GM23338 (cell line): ENCODE measurements around the gene MYH7. TPM values are rescaled to one million over a fixed set of nuclear protein-coding genes. Genes with fewer than 3 reads are reported as not detected.
A peak's percentile ranks its signal among the peaks of the same experiment; 100 is the strongest.

ENCODE experiments used
- ATAC-seq: fragments of 200-7000 bp; cut with Tn5 transposase; 3 replicates; pipeline ENCODE4 v1.9.1; 2020
- DNase-seq: peaks from one replicate; pipeline ENCODE4 v3.0.0-alpha.2; 2015; ENCODE audit warnings: low spot score
- H2AFZ ChIP-seq: fragments of 200-600 bp; sonication (generic); 2 replicates; pipeline ENCODE4 v1.8.0; 2016; ENCODE audit warnings: antibody characterized with exemption, mild to moderate bottlenecking, moderate library complexity
- H3F3A ChIP-seq: fragments of 200-600 bp; sonication (generic); replicated peaks from 2 replicates; pipeline ENCODE4 v1.8.0; 2017; ENCODE audit warnings: antibody characterized with exemption, mixed run types, low read depth
- H3K27ac ChIP-seq: fragments of 200-600 bp; sonication (generic); 2 replicates; pipeline ENCODE4 v1.6.1; 2016; ENCODE audit warnings: low read depth
- H3K27me3 ChIP-seq: fragments of 200-600 bp; sonication (generic); 2 replicates; pipeline ENCODE4 v1.8.0; 2016; ENCODE audit warnings: mild to moderate bottlenecking, mixed run types, moderate library complexity; ENCODE audit not compliant: insufficient read depth
- H3K36me3 ChIP-seq: fragments of 200-600 bp; sonication (generic); 2 replicates; pipeline ENCODE4 v1.8.0; 2016; ENCODE audit warnings: mild to moderate bottlenecking; ENCODE audit not compliant: insufficient read depth
- H3K4me1 ChIP-seq: fragments of 200-600 bp; sonication (generic); 2 replicates; pipeline ENCODE4 v1.8.0; 2016; ENCODE audit warnings: mild to moderate bottlenecking, moderate library complexity; ENCODE audit not compliant: insufficient read depth
- H3K4me2 ChIP-seq: fragments of 200-600 bp; sonication (generic); 2 replicates; pipeline ENCODE4 v1.7.1; 2017; ENCODE audit warnings: mixed run types
- H3K4me3 ChIP-seq: fragments of 200-600 bp; sonication (generic); 2 replicates; pipeline ENCODE4 v1.6.1; 2016; ENCODE audit warnings: mixed run types
- H3K79me2 ChIP-seq: fragments of 200-600 bp; sonication (generic); replicated peaks from 2 replicates; pipeline ENCODE4 v1.8.0; 2017; ENCODE audit warnings: mild to moderate bottlenecking; ENCODE audit not compliant: insufficient read depth
- H3K9me2 ChIP-seq: fragments of 200-600 bp; sonication (generic); 2 replicates; pipeline ENCODE4 v1.8.0; 2017; ENCODE audit not compliant: insufficient read depth
- H4K20me1 ChIP-seq: fragments of 200-600 bp; sonication (generic); replicated peaks from 2 replicates; pipeline ENCODE4 v1.8.0; 2017; ENCODE audit warnings: mild to moderate bottlenecking; ENCODE audit not compliant: insufficient read depth
- H3K27ac Mint-ChIP-seq: 2 replicates; pipeline ENCODE4 v1.8.0; 2020; ENCODE audit warnings: inconsistent platforms, mild to moderate bottlenecking, moderate library complexity, mixed read lengths
- H3K27me3 Mint-ChIP-seq: 3 replicates; pipeline ENCODE4 v1.8.0; 2022; ENCODE audit warnings: low read depth, mild to moderate bottlenecking, moderate library complexity, mixed read lengths, inconsistent platforms; ENCODE audit not compliant: insufficient read depth, poor library complexity
- H3K36me3 Mint-ChIP-seq: 3 replicates; pipeline ENCODE4 v1.8.0; 2021; ENCODE audit warnings: low read depth, mild to moderate bottlenecking, inconsistent platforms, moderate library complexity, mixed read lengths
- H3K4me1 Mint-ChIP-seq: 3 replicates; pipeline ENCODE4 v1.8.0; 2020; ENCODE audit warnings: mild to moderate bottlenecking, inconsistent platforms, mixed read lengths
- H3K4me3 Mint-ChIP-seq: 3 replicates; pipeline ENCODE4 v1.8.0; 2021; ENCODE audit warnings: moderate library complexity, mild to moderate bottlenecking, inconsistent platforms, mixed read lengths
- H3K9me3 Mint-ChIP-seq: 3 replicates; pipeline ENCODE4 v1.8.0; 2020; ENCODE audit warnings: moderate library complexity, mild to moderate bottlenecking, inconsistent platforms, mixed read lengths
- STAT1 ChIP-seq: IDR thresholded peaks from one replicate; pipeline ENCODE4 v1.6.1; 2016; ENCODE audit warnings: antibody characterized with exemption; ENCODE audit not compliant: unreplicated experiment
- ZNF331 ChIP-seq: fragments of 250-450 bp; sonication (Bioruptor Pico); IDR thresholded peaks from 2 replicates; pipeline ENCODE4 v1.5.0; 2020; ENCODE audit warnings: low read depth, mild to moderate bottlenecking, moderate library complexity
- polyA plus RNA-seq: library from polyadenylated mRNA; unstranded; fragments of >200 nt; fragmentation: Nextera tagmentation; extraction: Ambion mirVana; gene quantifications from 2 replicates; pipeline ENCODE4 v1.2.1, GENCODE V29; 2016
- total RNA-seq: library from RNA; depleted of rRNA; stranded (reverse); fragments of >200 nt; shearing (Covaris generic); gene quantifications from 2 replicates; pipeline ENCODE4 v1.2.3, GENCODE V29; 2014
- TF ChIP-seq, protein P1 (sequence below): fragments of 250-450 bp; sonication (Bioruptor Pico); IDR thresholded peaks from 2 replicates; pipeline ENCODE4 v1.5.0; 2020; ENCODE audit warnings: mild to moderate bottlenecking, moderate library complexity
- TF ChIP-seq, protein P2 (sequence below), 2 experiments: fragments of 200-600 bp in 1 of 2; sonication (generic) in 1 of 2; conservative IDR thresholded peaks; 2 replicates each; pipeline versions ENCODE4 v1.5.1 to v1.6.1; 2016 to 2017; ENCODE audit warnings: antibody characterized with exemption in 2 of 2, low read depth in 2 of 2, mild to moderate bottlenecking in 2 of 2, moderate library complexity in 1 of 2

MYH7 gene
- total and polyA plus RNA-seq, 2 experiments from 2014 or later, result not detected

DNA sequence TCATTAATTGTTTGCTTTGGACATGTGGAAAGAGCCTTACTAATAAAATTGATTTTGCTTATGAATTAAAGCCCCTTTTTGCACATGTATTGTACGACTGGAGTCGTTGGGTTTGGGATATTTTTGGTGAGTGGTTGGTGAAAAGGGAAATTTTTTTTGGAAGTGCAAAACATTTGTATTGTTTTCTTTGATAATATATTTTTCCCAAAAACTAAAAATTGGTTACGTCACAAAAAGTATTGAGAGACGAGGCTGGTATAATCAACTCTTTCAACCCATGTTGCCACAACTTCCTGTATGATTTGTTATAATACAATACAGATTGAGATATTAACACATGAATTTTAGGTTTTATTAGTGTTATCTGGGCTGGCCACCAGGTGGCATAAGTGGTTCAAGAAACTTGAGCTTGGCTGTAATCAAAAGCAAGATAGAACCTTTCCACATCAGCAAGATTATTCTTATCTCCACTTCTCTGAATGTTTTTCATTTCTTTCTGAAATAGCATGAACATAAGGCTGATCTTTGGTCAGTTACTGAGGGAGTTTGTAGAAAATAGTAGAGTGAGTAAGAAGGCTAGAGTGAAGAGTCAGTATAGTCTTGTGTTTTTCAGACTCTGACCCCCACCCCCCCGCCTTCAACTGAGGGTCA lies 42.8 kb upstream of the MYH7 start:
- H3K4me1 Mint-ChIP-seq, result peaks cover 21% of the 10 kb centered on the region
- Histone ChIP-seq H3K9me2 (no peaks in the 10 kb centered on the region), H3K27me3 (no peaks in the 10 kb centered on the region), H3K27ac (no peak overlapping the region), H3K79me2 (no peaks in the 10 kb centered on the region), H3K36me3 (peaks cover 41% of the 10 kb centered on the region), H2AFZ (no peak overlapping the region), H3F3A (peaks cover 42% of the 10 kb centered on the region), H3K4me2 (no peak overlapping the region), H3K4me1 (peaks cover 16% of the 10 kb centered on the region), H4K20me1 (peaks cover 4% of the 10 kb centered on the region; the same call in 1 of the 2 replicates), H3K4me3 (no peak overlapping the region)
- DNase-seq (peak; percentile 78), ATAC-seq (no peak)
- no peak for TF ChIP-seq ZNF331 (CRISPR knock-in tag)
- TF ChIP-seq, protein P1, sequence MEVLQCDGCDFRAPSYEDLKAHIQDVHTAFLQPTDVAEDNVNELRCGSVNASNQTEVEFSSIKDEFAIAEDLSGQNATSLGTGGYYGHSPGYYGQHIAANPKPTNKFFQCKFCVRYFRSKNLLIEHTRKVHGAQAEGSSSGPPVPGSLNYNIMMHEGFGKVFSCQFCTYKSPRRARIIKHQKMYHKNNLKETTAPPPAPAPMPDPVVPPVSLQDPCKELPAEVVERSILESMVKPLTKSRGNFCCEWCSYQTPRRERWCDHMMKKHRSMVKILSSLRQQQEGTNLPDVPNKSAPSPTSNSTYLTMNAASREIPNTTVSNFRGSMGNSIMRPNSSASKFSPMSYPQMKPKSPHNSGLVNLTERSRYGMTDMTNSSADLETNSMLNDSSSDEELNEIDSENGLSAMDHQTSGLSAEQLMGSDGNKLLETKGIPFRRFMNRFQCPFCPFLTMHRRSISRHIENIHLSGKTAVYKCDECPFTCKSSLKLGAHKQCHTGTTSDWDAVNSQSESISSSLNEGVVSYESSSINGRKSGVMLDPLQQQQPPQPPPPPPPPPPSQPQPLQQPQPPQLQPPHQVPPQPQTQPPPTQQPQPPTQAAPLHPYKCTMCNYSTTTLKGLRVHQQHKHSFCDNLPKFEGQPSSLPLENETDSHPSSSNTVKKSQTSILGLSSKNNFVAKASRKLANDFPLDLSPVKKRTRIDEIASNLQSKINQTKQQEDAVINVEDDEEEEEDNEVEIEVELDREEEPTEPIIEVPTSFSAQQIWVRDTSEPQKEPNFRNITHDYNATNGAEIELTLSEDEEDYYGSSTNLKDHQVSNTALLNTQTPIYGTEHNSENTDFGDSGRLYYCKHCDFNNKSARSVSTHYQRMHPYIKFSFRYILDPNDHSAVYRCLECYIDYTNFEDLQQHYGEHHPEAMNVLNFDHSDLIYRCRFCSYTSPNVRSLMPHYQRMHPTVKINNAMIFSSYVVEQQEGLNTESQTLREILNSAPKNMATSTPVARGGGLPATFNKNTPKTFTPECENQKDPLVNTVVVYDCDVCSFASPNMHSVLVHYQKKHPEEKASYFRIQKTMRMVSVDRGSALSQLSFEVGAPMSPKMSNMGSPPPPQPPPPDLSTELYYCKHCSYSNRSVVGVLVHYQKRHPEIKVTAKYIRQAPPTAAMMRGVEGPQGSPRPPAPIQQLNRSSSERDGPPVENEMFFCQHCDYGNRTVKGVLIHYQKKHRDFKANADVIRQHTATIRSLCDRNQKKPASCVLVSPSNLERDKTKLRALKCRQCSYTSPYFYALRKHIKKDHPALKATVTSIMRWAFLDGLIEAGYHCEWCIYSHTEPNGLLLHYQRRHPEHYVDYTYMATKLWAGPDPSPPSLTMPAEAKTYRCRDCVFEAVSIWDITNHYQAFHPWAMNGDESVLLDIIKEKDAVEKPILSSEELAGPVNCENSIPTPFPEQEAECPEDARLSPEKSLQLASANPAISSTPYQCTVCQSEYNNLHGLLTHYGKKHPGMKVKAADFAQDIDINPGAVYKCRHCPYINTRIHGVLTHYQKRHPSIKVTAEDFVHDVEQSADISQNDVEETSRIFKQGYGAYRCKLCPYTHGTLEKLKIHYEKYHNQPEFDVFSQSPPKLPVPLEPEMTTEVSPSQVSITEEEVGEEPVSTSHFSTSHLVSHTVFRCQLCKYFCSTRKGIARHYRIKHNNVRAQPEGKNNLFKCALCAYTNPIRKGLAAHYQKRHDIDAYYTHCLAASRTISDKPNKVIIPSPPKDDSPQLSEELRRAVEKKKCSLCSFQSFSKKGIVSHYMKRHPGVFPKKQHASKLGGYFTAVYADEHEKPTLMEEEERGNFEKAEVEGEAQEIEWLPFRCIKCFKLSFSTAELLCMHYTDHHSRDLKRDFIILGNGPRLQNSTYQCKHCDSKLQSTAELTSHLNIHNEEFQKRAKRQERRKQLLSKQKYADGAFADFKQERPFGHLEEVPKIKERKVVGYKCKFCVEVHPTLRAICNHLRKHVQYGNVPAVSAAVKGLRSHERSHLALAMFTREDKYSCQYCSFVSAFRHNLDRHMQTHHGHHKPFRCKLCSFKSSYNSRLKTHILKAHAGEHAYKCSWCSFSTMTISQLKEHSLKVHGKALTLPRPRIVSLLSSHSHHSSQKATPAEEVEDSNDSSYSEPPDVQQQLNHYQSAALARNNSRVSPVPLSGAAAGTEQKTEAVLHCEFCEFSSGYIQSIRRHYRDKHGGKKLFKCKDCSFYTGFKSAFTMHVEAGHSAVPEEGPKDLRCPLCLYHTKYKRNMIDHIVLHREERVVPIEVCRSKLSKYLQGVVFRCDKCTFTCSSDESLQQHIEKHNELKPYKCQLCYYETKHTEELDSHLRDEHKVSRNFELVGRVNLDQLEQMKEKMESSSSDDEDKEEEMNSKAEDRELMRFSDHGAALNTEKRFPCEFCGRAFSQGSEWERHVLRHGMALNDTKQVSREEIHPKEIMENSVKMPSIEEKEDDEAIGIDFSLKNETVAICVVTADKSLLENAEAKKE, result no peak
- TF ChIP-seq, protein P2, sequence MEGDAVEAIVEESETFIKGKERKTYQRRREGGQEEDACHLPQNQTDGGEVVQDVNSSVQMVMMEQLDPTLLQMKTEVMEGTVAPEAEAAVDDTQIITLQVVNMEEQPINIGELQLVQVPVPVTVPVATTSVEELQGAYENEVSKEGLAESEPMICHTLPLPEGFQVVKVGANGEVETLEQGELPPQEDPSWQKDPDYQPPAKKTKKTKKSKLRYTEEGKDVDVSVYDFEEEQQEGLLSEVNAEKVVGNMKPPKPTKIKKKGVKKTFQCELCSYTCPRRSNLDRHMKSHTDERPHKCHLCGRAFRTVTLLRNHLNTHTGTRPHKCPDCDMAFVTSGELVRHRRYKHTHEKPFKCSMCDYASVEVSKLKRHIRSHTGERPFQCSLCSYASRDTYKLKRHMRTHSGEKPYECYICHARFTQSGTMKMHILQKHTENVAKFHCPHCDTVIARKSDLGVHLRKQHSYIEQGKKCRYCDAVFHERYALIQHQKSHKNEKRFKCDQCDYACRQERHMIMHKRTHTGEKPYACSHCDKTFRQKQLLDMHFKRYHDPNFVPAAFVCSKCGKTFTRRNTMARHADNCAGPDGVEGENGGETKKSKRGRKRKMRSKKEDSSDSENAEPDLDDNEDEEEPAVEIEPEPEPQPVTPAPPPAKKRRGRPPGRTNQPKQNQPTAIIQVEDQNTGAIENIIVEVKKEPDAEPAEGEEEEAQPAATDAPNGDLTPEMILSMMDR (conservative IDR thresholded peaks at IDR 0.05; ENCODE audit: low read depth in 2 of 2), result peak; percentile 70 to 95
- no peak for TF ChIP-seq STAT1
- no peak overlapping the region for H3K27ac Mint-ChIP-seq
- no peaks in the 10 kb centered on the region for H3K9me3 Mint-ChIP-seq
- H3K36me3 Mint-ChIP-seq, result peaks cover 47% of the 10 kb centered on the region
- H3K27me3 Mint-ChIP-seq, result peaks cover 2% of the 10 kb centered on the region
- no peak overlapping the region for H3K4me3 Mint-ChIP-seq
